Right atrium auricular region (tissue), 2 donors: ENCODE measurements around the gene SUSD2. TPM values are rescaled to one million over a fixed set of nuclear protein-coding genes. Genes with fewer than 3 reads are reported as not detected.
"Not testable (repeated sequence)": the region's sequence is repeated elsewhere in the genome, so short reads cannot be mapped to it uniquely, and the experiment has no call there.

ENCODE experiments used
- DNase-seq: peaks from one replicate; pipeline ENCODE4 v3.0.0-alpha.2; 2019; ENCODE audit warnings: low spot score
- H3K27ac ChIP-seq, 2 donors: fragments of 200-600 bp; sonication (generic); 1 replicate in 1 of 2; 2 replicates in 1 of 2; pipeline ENCODE4 v1.5.1; 2016 to 2019
- H3K27me3 ChIP-seq, 2 donors: fragments of 200-600 bp; sonication (generic); one replicate each; pipeline versions ENCODE4 v1.5.1 to v1.6.0; 2017 to 2019
- H3K36me3 ChIP-seq: fragments of 200-600 bp; sonication (generic); one replicate; pipeline ENCODE4 v1.5.1; 2016
- H3K4me1 ChIP-seq, 2 donors: fragments of 200-600 bp; sonication (generic); one replicate each; pipeline versions ENCODE4 v1.5.1 to v1.6.0; 2017 to 2019
- H3K4me3 ChIP-seq, 2 donors: fragments of 200-600 bp; sonication (generic); 1 replicate in 1 of 2; 2 replicates in 1 of 2; pipeline ENCODE4 v1.5.1; 2017 to 2019; ENCODE audit warnings: mild to moderate bottlenecking in 1 of 2, moderate library complexity in 1 of 2
- H3K9me3 ChIP-seq, 2 donors: fragments of 200-600 bp; sonication (generic); one replicate each; pipeline ENCODE4 v1.5.1; 2019
- total RNA-seq, 2 donors: library from RNA; depleted of rRNA; stranded (reverse); fragments of >200 nt; gene quantifications; one replicate each; pipeline ENCODE4 v1.1.0, GENCODE V29; 2016
- TF ChIP-seq, protein P1 (sequence below), 2 donors: fragments of 200-600 bp; sonication (generic); IDR thresholded peaks; one replicate each; pipeline ENCODE4 v1.5.1; 2019; ENCODE audit warnings: antibody characterized with exemption in 2 of 2

SUSD2 gene
- total RNA-seq: 1 to 10 TPM; 4.9 to 9.5 TPM

- Histone ChIP-seq H3K27ac (peak within 1 kb of the TSS; percentile 53 to 60), H3K4me1 (peaks cover 0 to 48% of the 10 kb centered on the region in 2 donors), H3K4me3 (peak within 1 kb of the TSS in 1 of 2 donors; percentile 33), H3K36me3 (peaks cover 8% of the 10 kb centered on the region), H3K9me3 (no peaks in the 10 kb centered on the region), H3K27me3 (no peaks in the 10 kb centered on the region)
- TF ChIP-seq, protein P1, sequence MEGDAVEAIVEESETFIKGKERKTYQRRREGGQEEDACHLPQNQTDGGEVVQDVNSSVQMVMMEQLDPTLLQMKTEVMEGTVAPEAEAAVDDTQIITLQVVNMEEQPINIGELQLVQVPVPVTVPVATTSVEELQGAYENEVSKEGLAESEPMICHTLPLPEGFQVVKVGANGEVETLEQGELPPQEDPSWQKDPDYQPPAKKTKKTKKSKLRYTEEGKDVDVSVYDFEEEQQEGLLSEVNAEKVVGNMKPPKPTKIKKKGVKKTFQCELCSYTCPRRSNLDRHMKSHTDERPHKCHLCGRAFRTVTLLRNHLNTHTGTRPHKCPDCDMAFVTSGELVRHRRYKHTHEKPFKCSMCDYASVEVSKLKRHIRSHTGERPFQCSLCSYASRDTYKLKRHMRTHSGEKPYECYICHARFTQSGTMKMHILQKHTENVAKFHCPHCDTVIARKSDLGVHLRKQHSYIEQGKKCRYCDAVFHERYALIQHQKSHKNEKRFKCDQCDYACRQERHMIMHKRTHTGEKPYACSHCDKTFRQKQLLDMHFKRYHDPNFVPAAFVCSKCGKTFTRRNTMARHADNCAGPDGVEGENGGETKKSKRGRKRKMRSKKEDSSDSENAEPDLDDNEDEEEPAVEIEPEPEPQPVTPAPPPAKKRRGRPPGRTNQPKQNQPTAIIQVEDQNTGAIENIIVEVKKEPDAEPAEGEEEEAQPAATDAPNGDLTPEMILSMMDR (IDR thresholded peaks at IDR 0.05): no peak
- no peak for DNase-seq
These were observed at the start of gene SUSD2 for GRCh38 chr22:24181088-24181995. TSS of gene SUSD2 (plus strand) at chr22:24181487. CDS start at chr22:24181520, 33 bp downstream.

- no peak for DNase-seq
- H3K27ac ChIP-seq: no peak overlapping the region
- no peak overlapping the region for H3K4me3 ChIP-seq
- peaks cover 16% of the 10 kb centered on the region for H3K36me3 ChIP-seq
- peaks cover 0 to 29% of the 10 kb centered on the region in 2 donors for H3K4me1 ChIP-seq
- TF ChIP-seq, protein P1 (IDR thresholded peaks at IDR 0.05): peak; percentile 28 to 62
- no peaks in the 10 kb centered on the region for H3K9me3 ChIP-seq
- H3K27me3 ChIP-seq: no peaks in the 10 kb centered on the region
These were observed 47.9 kb upstream of the SUSD2 start for GRCh38 chr22:24133187-24133965.

GRCh38 chr22:24134090-24134846 is 47.0 kb upstream of the SUSD2 start:
- H3K27ac ChIP-seq: no peak overlapping the region
- DNase-seq: no peak
- TF ChIP-seq, protein P1 (IDR thresholded peaks at IDR 0.05): no peak

GRCh38 chr22:24136533-24136932 is 44.8 kb upstream of the SUSD2 start:
- not testable (repeated sequence) for DNase-seq, H3K9me3 ChIP-seq, H3K27me3 ChIP-seq, H3K4me3 ChIP-seq, H3K27ac ChIP-seq
- Histone ChIP-seq H3K36me3 (peaks cover 11% of the 10 kb centered on the region), H3K4me1 (peaks cover 0 to 58% of the 10 kb centered on the region in 2 donors)

More at GRCh38 chr22:24134090-24134846, 47.0 kb upstream of the SUSD2 start:
- H3K4me3 ChIP-seq: no peak overlapping the region
- H3K9me3 ChIP-seq: no peaks in the 10 kb centered on the region
- H3K36me3 ChIP-seq: peaks cover 11% of the 10 kb centered on the region
- H3K27me3 ChIP-seq: no peaks in the 10 kb centered on the region
- peaks cover 0 to 36% of the 10 kb centered on the region in 2 donors for H3K4me1 ChIP-seq

GRCh38 chr22:24137595-24137994 is 43.7 kb upstream of the SUSD2 start:
- Histone ChIP-seq H3K9me3 (no peaks in the 10 kb centered on the region), H3K4me3 (no peak overlapping the region), H3K36me3 (peaks cover 11% of the 10 kb centered on the region), H3K27me3 (no peaks in the 10 kb centered on the region), H3K27ac (peak overlapping the region; percentile 31 to 35), H3K4me1 (peaks cover 0 to 67% of the 10 kb centered on the region in 2 donors)
- DNase-seq: no peak
- TF ChIP-seq, protein P1 (IDR thresholded peaks at IDR 0.05): no peak
